SK-N-MC (cell line): ENCODE data around the gene MSL3B.
"Not testable (repeated sequence)": the region's sequence is repeated elsewhere in the genome, so short reads cannot be mapped to it uniquely, and the experiment has no call there.

Experiments used
- DNase-seq: peaks from one replicate; pipeline ENCODE4 v3.0.0-alpha.2; 2011; ENCODE audit warnings: low read depth, low spot score
- H3K27ac ChIP-seq: fragments of 200-600 bp; sonication (generic); 2 replicates; pipeline ENCODE4 v1.5.1; 2016; ENCODE audit warnings: mixed run types
- H3K36me3 ChIP-seq: fragments of 200-600 bp; sonication (generic); 2 replicates; pipeline ENCODE4 v1.6.1; 2017; ENCODE audit warnings: antibody characterized with exemption, low read length, mixed read lengths; ENCODE audit not compliant: insufficient read depth
- H3K4me3 ChIP-seq: fragments of 200-600 bp; sonication (generic); 2 replicates; pipeline ENCODE4 v1.5.1; 2016
- H3K9ac ChIP-seq: fragments of 200-600 bp; sonication (generic); 2 replicates; pipeline ENCODE4 v1.8.0; 2017; ENCODE audit warnings: mixed run types, mixed read lengths; ENCODE audit not compliant: insufficient read length
- H3K9me3 ChIP-seq: fragments of 200-600 bp; sonication (generic); 2 replicates; pipeline ENCODE4 v1.6.1; 2017; ENCODE audit warnings: low read depth, mild to moderate bottlenecking, antibody characterized with exemption, low read length, moderate library complexity, mixed read lengths
- EZH2 ChIP-seq: fragments of 200-600 bp; sonication (generic); IDR thresholded peaks from one replicate; pipeline ENCODE4 v1.6.1; 2017; ENCODE audit warnings: antibody characterized with exemption
- FOXP2 ChIP-seq: optimal IDR thresholded peaks from 2 replicates; pipeline ENCODE3; 2011; ENCODE audit warnings: mild to moderate bottlenecking, moderate library complexity; ENCODE audit not compliant: insufficient read depth; ENCODE audit errors: extremely low read length, control extremely low read depth
- POLR2AphosphoS5 ChIP-seq: IDR thresholded peaks from 2 replicates; pipeline ENCODE4 v1.6.1; 2012; ENCODE audit warnings: mild to moderate bottlenecking, low read depth, low read length, borderline replicate concordance

The MSL3B gene

GRCh38 chr2:233892793-233893192, 24.6 kb upstream of the MSL3B start:
- no peak for DNase-seq
- no peak overlapping the region for H3K27ac ChIP-seq
- H3K36me3 ChIP-seq, result no peaks in the 10 kb centered on the region
- H3K9ac ChIP-seq, result no peak overlapping the region
- no peak overlapping the region for H3K4me3 ChIP-seq
- no peaks in the 10 kb centered on the region for H3K9me3 ChIP-seq
- TF ChIP-seq FOXP2, result no peak
- TF ChIP-seq POLR2AphosphoS5, result no peak
- no peak for TF ChIP-seq EZH2

- no peak for DNase-seq
- no peak overlapping the region for H3K4me3 ChIP-seq
- TF ChIP-seq EZH2 (no peak), FOXP2 (no peak), POLR2AphosphoS5 (no peak)
Observed at GRCh38 chr2:233882353-233882752, 14.2 kb upstream of the MSL3B start.

GRCh38 chr2:233872125-233872524, 3.9 kb upstream of the MSL3B start:
- not testable (repeated sequence) for H3K4me3 ChIP-seq, H3K9me3 ChIP-seq, DNase-seq, H3K27ac ChIP-seq, H3K9ac ChIP-seq, H3K36me3 ChIP-seq

More at GRCh38 chr2:233882353-233882752, 14.2 kb upstream of the MSL3B start:
- no peak overlapping the region for H3K9ac ChIP-seq
- H3K36me3 ChIP-seq, result no peaks in the 10 kb centered on the region
- no peak overlapping the region for H3K27ac ChIP-seq
- H3K9me3 ChIP-seq, result peaks cover 6% of the 10 kb centered on the region; the same call in 1 of the 2 replicates

- no peak for TF ChIP-seq POLR2AphosphoS5
- TF ChIP-seq FOXP2, result no peak
- no peak for TF ChIP-seq EZH2
- H3K36me3 ChIP-seq, result no peaks in the 10 kb centered on the region
- no peak overlapping the region for H3K9ac ChIP-seq
- no peak for DNase-seq
- no peak overlapping the region for H3K27ac ChIP-seq
- no peak overlapping the region for H3K4me3 ChIP-seq
- H3K9me3 ChIP-seq, result peaks cover 4% of the 10 kb centered on the region; the same call in 1 of the 2 replicates
Observed at GRCh38 chr2:233871432-233871831, 3.2 kb upstream of the MSL3B start.

- no peak overlapping the region for H3K4me3 ChIP-seq
- H3K36me3 ChIP-seq, result no peaks in the 10 kb centered on the region
- no peak overlapping the region for H3K9ac ChIP-seq
- TF ChIP-seq FOXP2 (no peak), EZH2 (no peak), POLR2AphosphoS5 (no peak)
- H3K27ac ChIP-seq, result no peak overlapping the region
- DNase-seq, result no peak
- H3K9me3 ChIP-seq, result peaks cover 4% of the 10 kb centered on the region; the same call in 1 of the 2 replicates
Observed at GRCh38 chr2:233866479-233866878, 1.7 kb downstream of the MSL3B start.

GRCh38 chr2:233865838-233866237, 2.3 kb downstream of the MSL3B start:
- H3K27ac ChIP-seq, result no peak overlapping the region
- no peak overlapping the region for H3K9ac ChIP-seq
- H3K9me3 ChIP-seq, result peaks cover 4% of the 10 kb centered on the region; the same call in 1 of the 2 replicates
- TF ChIP-seq POLR2AphosphoS5 (no peak), FOXP2 (no peak), EZH2 (no peak)
- no peak overlapping the region for H3K4me3 ChIP-seq
- no peak for DNase-seq
- H3K36me3 ChIP-seq, result no peaks in the 10 kb centered on the region

- no peak overlapping the region for H3K9ac ChIP-seq
- H3K4me3 ChIP-seq, result no peak overlapping the region
- no peaks in the 10 kb centered on the region for H3K36me3 ChIP-seq
- no peak for DNase-seq
- no peak overlapping the region for H3K27ac ChIP-seq
- H3K9me3 ChIP-seq, result no peaks in the 10 kb centered on the region
- no peak for TF ChIP-seq POLR2AphosphoS5
Observed at GRCh38 chr2:233862261-233862768, 5.9 kb downstream of the MSL3B start.

GRCh38 chr2:233858331-233858730, 9.9 kb downstream of the MSL3B start:
- TF ChIP-seq FOXP2 (no peak), EZH2 (no peak), POLR2AphosphoS5 (no peak)
- H3K9me3 ChIP-seq, result no peaks in the 10 kb centered on the region
- no peak overlapping the region for H3K4me3 ChIP-seq
- DNase-seq, result no peak
- no peak overlapping the region for H3K9ac ChIP-seq
- no peak overlapping the region for H3K27ac ChIP-seq
- peaks cover 3% of the 10 kb centered on the region for H3K36me3 ChIP-seq

- Histone ChIP-seq H3K9me3 (no peaks in the 10 kb centered on the region), H3K36me3 (peaks cover 10% of the 10 kb centered on the region), H3K4me3 (no peak overlapping the region), H3K27ac (no peak overlapping the region), H3K9ac (no peak overlapping the region)
- TF ChIP-seq EZH2 (no peak), FOXP2 (no peak), POLR2AphosphoS5 (no peak)
- DNase-seq, result no peak
Observed at GRCh38 chr2:233857511-233858141, 10.6 kb downstream of the MSL3B start.
